Stomach (tissue), 4 donors: Measurements from ENCODE around the gene DCLRE1A.

ENCODE experiments used
- EP300 ChIP-seq: sonication (generic); formaldehyde crosslinking; IDR thresholded peaks from one replicate; pipeline ENCODE4 v1.6.1; 2017; ENCODE audit warnings: antibody characterized with exemption
- POLR2A ChIP-seq, 4 donors: fragments of 450-650 bp; IDR thresholded peaks; one replicate each; pipeline ENCODE4 v1.6.1; 2016; ENCODE audit warnings: antibody characterized with exemption in 4 of 4, control low read depth in 2 of 4, mild to moderate bottlenecking in 1 of 4, moderate library complexity in 1 of 4
- TF ChIP-seq, protein P1 (sequence below), 7 experiments: fragments of 450-650 bp in 4 of 7; fragments of 200-600 bp in 3 of 7; sonication (generic) in 3 of 7; IDR thresholded peaks; one replicate each; pipeline ENCODE4 v1.5.1; 2016 to 2019; ENCODE audit warnings: antibody characterized with exemption in 7 of 7, control low read depth in 2 of 7, mild to moderate bottlenecking in 1 of 7

DNA sequence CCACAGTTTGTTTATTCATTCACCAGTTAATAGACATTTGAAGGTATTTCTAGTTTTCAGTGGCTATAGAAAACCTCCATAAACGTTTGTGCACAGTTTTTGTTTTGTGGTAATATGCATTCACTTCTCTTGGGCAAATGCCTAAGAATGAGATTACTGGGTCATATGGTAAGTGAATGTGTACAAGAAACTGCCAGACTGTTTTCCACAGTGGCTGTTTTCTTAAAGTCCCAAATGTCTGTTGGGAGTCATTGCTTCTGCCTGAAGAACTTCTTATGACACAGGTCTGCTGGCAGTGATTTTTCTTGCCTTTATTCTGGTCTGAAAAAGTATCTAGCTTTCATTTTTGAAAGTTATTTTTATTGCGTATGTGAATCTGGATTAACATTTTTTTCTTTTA is 36.0 kb upstream of the DCLRE1A start:
- no peak for TF ChIP-seq POLR2A (IDR thresholded peaks at IDR 0.05)
- TF ChIP-seq, protein P1, sequence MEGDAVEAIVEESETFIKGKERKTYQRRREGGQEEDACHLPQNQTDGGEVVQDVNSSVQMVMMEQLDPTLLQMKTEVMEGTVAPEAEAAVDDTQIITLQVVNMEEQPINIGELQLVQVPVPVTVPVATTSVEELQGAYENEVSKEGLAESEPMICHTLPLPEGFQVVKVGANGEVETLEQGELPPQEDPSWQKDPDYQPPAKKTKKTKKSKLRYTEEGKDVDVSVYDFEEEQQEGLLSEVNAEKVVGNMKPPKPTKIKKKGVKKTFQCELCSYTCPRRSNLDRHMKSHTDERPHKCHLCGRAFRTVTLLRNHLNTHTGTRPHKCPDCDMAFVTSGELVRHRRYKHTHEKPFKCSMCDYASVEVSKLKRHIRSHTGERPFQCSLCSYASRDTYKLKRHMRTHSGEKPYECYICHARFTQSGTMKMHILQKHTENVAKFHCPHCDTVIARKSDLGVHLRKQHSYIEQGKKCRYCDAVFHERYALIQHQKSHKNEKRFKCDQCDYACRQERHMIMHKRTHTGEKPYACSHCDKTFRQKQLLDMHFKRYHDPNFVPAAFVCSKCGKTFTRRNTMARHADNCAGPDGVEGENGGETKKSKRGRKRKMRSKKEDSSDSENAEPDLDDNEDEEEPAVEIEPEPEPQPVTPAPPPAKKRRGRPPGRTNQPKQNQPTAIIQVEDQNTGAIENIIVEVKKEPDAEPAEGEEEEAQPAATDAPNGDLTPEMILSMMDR (IDR thresholded peaks at IDR 0.05) = no peak
- no peak for TF ChIP-seq EP300
